Testis (tissue), 2 donors: ENCODE results near the gene ARHGEF3.

ENCODE experiments used
- POLR2A ChIP-seq: fragments of 450-650 bp; IDR thresholded peaks from one replicate; pipeline ENCODE4 v1.6.1; 2017; ENCODE audit warnings: antibody characterized with exemption, mild to moderate bottlenecking, moderate library complexity
- TF ChIP-seq, protein P1 (sequence below), 3 experiments: fragments of 450-650 bp in 2 of 3; fragments of 200-600 bp in 1 of 3; sonication (generic) in 1 of 3; IDR thresholded peaks; one replicate each; pipeline ENCODE4 v1.5.1; 2016 to 2019; ENCODE audit warnings: antibody characterized with exemption in 3 of 3, mild to moderate bottlenecking in 2 of 3, moderate library complexity in 1 of 3

DNA sequence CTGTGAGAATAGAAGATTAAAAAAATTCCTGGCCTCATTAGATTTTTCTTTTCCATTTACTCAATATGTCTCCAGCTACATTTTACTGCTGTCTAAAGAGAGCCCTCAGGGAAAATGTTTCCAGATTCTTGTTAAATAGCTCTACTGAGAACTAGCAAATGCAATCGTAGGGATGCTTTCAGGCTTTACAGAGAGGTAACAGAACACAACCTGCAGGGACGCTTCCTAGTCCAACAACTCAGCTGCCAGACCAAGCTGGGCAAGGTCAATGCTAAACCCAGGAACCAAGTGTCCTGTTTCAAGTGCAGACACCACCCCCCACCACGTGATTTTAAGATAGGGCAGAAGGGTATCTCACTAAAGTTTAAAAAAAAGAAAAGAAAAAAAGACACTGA, 25.2 kb downstream of the ARHGEF3 start:
- TF ChIP-seq, protein P1, sequence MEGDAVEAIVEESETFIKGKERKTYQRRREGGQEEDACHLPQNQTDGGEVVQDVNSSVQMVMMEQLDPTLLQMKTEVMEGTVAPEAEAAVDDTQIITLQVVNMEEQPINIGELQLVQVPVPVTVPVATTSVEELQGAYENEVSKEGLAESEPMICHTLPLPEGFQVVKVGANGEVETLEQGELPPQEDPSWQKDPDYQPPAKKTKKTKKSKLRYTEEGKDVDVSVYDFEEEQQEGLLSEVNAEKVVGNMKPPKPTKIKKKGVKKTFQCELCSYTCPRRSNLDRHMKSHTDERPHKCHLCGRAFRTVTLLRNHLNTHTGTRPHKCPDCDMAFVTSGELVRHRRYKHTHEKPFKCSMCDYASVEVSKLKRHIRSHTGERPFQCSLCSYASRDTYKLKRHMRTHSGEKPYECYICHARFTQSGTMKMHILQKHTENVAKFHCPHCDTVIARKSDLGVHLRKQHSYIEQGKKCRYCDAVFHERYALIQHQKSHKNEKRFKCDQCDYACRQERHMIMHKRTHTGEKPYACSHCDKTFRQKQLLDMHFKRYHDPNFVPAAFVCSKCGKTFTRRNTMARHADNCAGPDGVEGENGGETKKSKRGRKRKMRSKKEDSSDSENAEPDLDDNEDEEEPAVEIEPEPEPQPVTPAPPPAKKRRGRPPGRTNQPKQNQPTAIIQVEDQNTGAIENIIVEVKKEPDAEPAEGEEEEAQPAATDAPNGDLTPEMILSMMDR (IDR thresholded peaks at IDR 0.05), result no peak
- no peak for TF ChIP-seq POLR2A
